Panc1 (cell line): Measurements from ENCODE around the gene SLC9A7.
A peak's percentile ranks its signal among the peaks of the same experiment; 100 is the strongest.

ENCODE experiments used
- CTCF ChIP-seq: fragments of 450-650 bp; IDR thresholded peaks from 2 replicates; pipeline ENCODE4 v1.5.1; 2017; ENCODE audit warnings: mild to moderate bottlenecking
- POLR2AphosphoS5 ChIP-seq: IDR thresholded peaks from 2 replicates; pipeline ENCODE4 v1.6.1; 2012; ENCODE audit warnings: mild to moderate bottlenecking, low read depth, low read length, moderate library complexity
- SIN3A ChIP-seq: IDR thresholded peaks from 2 replicates; pipeline ENCODE4 v1.6.1; 2012; ENCODE audit warnings: low read depth, mild to moderate bottlenecking, low read length, moderate library complexity, borderline replicate concordance; ENCODE audit not compliant: insufficient read depth
- TCF7L2 ChIP-seq: IDR thresholded peaks from 2 replicates; pipeline ENCODE4 v1.6.1; 2011; ENCODE audit warnings: mild to moderate bottlenecking, low read depth, low read length, inconsistent platforms

DNA sequence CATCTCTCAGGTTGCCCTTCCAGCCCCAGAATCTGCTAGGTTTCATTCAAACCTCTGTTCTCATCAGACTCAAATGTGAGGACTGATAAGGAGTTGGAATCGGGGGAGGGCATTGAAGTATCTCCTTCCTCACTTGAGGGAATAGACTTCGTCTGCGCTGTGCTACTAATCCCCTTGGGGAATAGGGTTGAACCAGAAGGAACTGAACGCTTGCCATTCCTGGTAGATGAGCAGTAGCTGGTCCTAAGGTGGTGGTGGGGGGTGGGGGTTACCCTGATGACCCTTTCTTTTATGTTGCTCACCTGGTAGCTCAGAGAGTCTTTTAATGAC, 692 bp upstream of the SLC9A7 start:
- TF ChIP-seq CTCF (peak; percentile 8), POLR2AphosphoS5 (no peak), TCF7L2 (no peak), SIN3A (no peak)
